Epithelial cell of esophagus (primary cell): ENCODE results near the gene ZNF516.

Experiments used
- DNase-seq: peaks from one replicate; pipeline ENCODE4 v3.0.0; 2010; ENCODE audit warnings: low read depth
- H3K4me3 ChIP-seq: 2 replicates; pipeline ENCODE4 v1.5.1; 2011; ENCODE audit warnings: mild to moderate bottlenecking, low read length, control low read depth
- CTCF ChIP-seq: IDR thresholded peaks from 2 replicates; pipeline ENCODE4 v1.5.1; 2011; ENCODE audit warnings: low read depth, mild to moderate bottlenecking, low read length, control low read depth, inconsistent platforms; ENCODE audit not compliant: insufficient read depth; ENCODE audit errors: missing control alignments

Gene ZNF516

DNA sequence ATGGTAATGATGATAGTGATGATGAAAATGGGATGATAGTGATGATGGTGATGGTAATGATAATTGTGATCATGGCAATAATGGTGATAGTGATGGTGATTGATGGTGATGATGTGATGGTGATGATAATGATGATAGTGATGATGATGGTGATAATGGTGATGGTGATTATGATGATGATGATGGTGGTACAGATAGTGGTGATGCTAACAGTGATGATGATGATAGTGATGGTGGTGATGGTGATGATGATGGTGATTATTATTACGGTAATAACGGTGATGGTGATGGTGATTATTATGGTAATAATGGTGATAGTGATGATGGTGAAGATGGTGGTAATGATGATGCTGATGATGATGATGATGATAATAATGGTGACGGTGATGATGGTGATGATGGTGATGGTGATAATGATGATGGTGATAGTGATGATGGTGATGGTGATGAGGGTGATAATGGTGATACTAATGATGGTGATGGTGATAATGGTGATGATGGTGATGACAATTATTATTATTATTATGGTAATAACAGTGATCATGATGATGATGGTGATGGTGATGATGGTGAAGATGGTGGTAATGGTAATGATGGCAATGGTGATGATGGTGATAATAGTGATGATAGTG lies 151.0 kb downstream of the ZNF516 start:
- TF ChIP-seq CTCF, result no peak
- no peak for DNase-seq
- no peak overlapping the region for H3K4me3 ChIP-seq

DNA sequence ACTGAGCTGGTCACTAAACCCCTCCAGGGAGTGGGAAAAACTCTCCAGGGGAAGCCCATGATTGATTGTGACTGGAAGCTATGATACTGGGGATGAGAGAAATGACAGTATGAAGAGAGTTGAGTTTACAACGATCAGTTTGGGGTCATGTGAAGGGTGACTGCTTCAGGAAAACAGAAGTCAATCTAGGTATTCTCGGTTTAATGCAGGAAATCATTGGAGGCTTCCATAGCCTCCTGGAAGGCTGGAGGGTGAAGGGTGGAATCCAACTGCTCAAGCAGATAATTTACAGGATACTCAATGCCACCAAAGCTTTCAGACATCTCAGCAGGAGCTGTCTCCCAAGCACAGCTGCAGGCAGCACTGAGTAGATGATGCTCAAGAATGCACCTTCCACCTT lies 154.6 kb downstream of the ZNF516 start:
- no peak for TF ChIP-seq CTCF
- H3K4me3 ChIP-seq, result no peak overlapping the region
- DNase-seq, result no peak

DNA sequence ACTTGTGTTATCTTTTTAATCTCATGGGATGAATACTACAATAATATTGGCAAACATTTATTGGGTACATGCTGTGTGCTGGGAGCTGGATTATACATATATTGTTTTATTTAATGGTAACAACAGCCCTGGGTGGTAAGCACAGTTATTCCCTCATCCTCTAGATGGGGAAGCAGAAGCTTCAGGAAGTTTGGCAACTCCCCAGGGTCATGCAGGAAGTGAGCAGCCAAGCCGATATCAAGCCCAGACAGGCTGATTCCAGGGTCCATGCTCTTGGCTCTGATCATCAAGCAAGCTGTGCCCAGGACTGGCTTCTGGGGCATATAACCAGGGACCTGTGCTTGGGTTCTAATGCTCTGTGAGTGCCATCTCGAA lies 155.8 kb downstream of the ZNF516 start:
- peak; percentile 67 for DNase-seq

GRCh38 chr18:76338619-76339245 lies 156.3 kb downstream of the ZNF516 start:
- TF ChIP-seq CTCF, result no peak
- no peak for DNase-seq
- no peak overlapping the region for H3K4me3 ChIP-seq

More for the DNA sequence above, 155.8 kb downstream of the ZNF516 start:
- TF ChIP-seq CTCF, result no peak
- H3K4me3 ChIP-seq, result no peak overlapping the region

DNA sequence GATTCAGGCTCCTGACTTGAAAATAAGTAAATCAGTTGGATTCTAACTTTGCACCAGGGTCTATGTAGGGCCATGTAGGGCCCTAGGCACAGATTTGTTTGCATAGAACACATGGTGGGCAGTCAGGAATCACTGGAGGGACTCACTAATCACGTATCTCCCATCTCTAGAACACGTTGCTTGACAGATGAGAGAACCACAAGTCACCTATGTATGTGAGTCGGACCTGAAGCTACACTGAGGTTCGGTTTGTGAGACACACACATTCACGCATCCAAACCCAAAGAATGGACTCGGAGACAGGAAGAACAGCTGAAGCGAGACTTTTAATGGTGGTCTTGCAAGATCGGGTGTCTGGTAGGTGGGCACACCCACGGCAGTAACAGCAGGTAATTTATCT lies 157.0 kb downstream of the ZNF516 start:
- no peak for DNase-seq
- TF ChIP-seq CTCF, result no peak
- H3K4me3 ChIP-seq, result no peak overlapping the region

DNA sequence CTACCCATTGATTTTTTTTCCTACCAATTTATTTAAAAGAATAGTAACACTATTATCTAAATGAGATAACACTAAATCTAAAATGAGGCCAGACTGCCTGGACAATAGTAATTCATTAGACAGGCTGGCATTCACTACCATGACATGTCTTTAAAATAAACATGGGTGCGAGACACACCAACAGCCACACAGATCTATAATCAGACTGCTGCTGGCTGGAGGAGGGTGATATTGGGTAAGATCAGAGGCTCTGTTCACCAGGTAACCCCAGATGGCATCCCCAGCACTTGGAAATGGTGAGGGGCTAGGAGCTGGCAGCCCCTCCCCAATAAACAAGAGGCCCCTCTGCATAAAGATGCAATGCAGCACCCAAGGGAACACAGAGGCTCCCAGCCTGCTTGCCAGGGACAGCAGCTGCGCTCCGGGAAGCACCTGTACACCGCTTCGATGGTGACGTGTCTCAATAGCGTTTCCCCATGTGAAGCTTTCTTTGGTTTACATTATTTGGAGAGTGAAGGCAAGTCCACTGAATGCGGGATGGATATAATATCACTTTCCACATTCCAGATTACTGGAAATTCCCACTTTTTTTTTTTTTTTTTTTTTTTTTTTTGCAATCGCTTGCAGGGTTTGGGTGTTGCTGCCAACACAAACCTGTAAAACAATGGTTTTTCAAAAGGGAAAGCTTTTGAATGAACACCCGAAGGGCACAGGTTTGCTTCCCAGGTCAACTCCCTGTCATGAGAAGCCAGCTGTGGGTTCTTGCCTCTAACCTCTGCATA lies 159.0 kb downstream of the ZNF516 start:
- no peak overlapping the region for H3K4me3 ChIP-seq
- DNase-seq, result no peak
- TF ChIP-seq CTCF, result no peak
